ENCODE data around the gene ME3. TPM values are rescaled to one million over a fixed set of nuclear protein-coding genes. Genes with fewer than 3 reads are reported as not detected.

Gene ME3
- total RNA-seq, 1 donor from 2014 or later = 0.92 TPM

DNA sequence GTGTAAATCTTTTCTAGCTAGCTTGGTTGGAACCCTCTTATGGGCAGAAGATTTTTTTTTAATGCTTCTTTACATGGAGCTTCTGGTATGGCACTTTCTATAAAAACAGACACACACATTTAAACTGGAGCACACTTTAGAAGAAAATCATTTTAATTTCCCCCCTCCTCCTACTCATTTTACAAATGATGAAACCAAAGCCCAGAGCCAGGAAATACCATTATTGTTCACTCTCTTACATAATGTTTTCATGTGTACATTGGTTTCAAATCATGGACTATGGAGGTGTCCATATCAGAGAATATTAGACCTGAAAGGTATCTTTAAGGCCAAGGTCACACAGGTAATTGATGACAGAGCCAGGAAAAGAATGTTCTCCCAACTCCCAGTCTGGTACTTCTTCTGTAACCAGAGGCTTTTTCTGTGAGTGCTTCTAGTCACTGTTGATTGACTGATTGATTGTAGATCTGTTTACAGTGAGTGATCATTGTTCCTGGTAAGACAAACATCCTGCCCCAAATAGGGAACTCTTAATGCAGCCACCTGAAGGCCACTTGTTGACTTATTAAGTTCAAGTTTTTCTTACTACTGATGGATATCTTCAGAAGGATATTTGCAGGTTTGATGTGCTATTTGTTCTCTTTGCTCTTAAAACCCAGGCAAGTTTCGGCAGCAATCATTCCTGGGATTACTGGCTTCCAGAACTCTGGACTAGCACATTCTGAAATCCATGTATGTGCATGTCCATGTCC, 26.8 kb upstream of the ME3 start:
- no peak overlapping the region for H3K27ac Mint-ChIP-seq (ENCODE audit: unreplicated experiment)
- H3K36me3 Mint-ChIP-seq (ENCODE audit: low read depth, unreplicated experiment) = no peaks in the 10 kb centered on the region
- no peaks in the 10 kb centered on the region for H3K9me3 Mint-ChIP-seq (ENCODE audit: unreplicated experiment)
- no peaks in the 10 kb centered on the region for H3K27me3 Mint-ChIP-seq (ENCODE audit: unreplicated experiment)
- TF ChIP-seq, protein P1, sequence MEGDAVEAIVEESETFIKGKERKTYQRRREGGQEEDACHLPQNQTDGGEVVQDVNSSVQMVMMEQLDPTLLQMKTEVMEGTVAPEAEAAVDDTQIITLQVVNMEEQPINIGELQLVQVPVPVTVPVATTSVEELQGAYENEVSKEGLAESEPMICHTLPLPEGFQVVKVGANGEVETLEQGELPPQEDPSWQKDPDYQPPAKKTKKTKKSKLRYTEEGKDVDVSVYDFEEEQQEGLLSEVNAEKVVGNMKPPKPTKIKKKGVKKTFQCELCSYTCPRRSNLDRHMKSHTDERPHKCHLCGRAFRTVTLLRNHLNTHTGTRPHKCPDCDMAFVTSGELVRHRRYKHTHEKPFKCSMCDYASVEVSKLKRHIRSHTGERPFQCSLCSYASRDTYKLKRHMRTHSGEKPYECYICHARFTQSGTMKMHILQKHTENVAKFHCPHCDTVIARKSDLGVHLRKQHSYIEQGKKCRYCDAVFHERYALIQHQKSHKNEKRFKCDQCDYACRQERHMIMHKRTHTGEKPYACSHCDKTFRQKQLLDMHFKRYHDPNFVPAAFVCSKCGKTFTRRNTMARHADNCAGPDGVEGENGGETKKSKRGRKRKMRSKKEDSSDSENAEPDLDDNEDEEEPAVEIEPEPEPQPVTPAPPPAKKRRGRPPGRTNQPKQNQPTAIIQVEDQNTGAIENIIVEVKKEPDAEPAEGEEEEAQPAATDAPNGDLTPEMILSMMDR (IDR thresholded peaks at IDR 0.05; ENCODE audit: unreplicated experiment) = no peak
- no peak overlapping the region for H3K4me3 Mint-ChIP-seq (ENCODE audit: unreplicated experiment)
- H3K4me1 Mint-ChIP-seq (ENCODE audit: unreplicated experiment) = no peaks in the 10 kb centered on the region
- DNase-seq (ENCODE audit: low spot score) = no peak

DNA sequence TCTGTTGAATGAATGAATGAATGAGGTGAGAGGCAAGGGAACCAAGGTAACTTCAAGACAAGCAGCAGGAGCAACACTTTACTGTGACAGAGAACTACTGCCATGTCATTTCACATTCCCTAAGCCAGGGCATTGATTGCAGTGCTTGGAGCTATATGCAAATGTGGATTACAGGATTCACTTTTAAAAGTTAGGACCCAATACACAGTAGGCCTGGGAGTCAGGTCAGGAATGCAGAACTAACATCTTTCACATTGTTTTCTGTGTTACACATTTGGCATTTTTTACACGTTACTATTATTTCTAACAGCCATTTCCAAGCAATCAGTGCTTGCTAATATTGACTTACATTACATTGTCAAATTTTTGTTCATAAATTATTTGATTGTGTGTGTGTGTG, 26.2 kb upstream of the ME3 start:
- no peak for DNase-seq (ENCODE audit: low spot score)
- Mint-ChIP-seq H3K9me3 (ENCODE audit: unreplicated experiment) (no peaks in the 10 kb centered on the region), H3K4me1 (ENCODE audit: unreplicated experiment) (no peaks in the 10 kb centered on the region), H3K4me3 (ENCODE audit: unreplicated experiment) (no peak overlapping the region), H3K36me3 (ENCODE audit: low read depth, unreplicated experiment) (no peaks in the 10 kb centered on the region), H3K27me3 (ENCODE audit: unreplicated experiment) (no peaks in the 10 kb centered on the region), H3K27ac (ENCODE audit: unreplicated experiment) (no peak overlapping the region)
- TF ChIP-seq, protein P1 (IDR thresholded peaks at IDR 0.05; ENCODE audit: unreplicated experiment) = no peak

DNA sequence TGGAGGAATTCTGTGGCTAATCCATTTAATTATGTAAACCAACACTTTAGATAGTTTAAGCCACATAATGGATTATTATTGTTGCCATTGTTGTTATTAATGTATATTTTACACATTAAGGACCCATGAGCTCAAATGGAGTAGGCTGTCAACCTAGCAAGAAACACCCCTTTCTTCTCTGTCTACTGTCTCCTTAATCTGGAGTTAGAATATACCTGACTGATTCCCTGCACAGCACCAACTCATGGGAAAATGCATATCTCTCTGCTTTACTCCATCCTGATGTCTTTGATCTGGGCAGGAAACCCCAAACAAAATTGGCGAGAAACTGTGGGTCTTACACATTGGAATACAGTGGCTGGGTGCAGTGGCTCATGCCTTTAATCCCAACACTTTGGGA, 24.0 kb upstream of the ME3 start:
- no peaks in the 10 kb centered on the region for H3K4me1 Mint-ChIP-seq (ENCODE audit: unreplicated experiment)
- no peak for DNase-seq (ENCODE audit: low spot score)
- H3K9me3 Mint-ChIP-seq (ENCODE audit: unreplicated experiment) = no peaks in the 10 kb centered on the region
- no peak overlapping the region for H3K27ac Mint-ChIP-seq (ENCODE audit: unreplicated experiment)
- no peaks in the 10 kb centered on the region for H3K36me3 Mint-ChIP-seq (ENCODE audit: low read depth, unreplicated experiment)
- no peak overlapping the region for H3K4me3 Mint-ChIP-seq (ENCODE audit: unreplicated experiment)
- H3K27me3 Mint-ChIP-seq (ENCODE audit: unreplicated experiment) = no peaks in the 10 kb centered on the region
- TF ChIP-seq, protein P1 (IDR thresholded peaks at IDR 0.05; ENCODE audit: unreplicated experiment) = no peak

DNA sequence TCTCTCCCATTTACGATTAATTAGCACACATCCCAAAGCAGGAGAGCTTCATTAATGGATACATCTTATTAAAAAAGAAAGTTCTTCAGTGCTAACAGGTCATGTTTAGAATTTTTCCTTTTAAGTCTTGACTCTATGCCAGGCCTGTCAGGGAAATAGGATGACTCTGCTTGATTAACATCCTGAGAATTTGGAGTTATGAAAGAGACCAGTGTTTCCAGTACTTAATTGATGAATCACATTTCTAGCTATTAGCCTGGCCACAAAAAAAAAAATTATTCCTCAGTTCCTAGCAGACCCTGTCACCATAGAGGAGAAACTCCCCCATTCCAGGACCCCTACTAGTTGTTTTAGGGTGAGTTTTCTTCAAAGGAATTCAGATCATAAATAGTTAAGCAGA, 23.6 kb upstream of the ME3 start:
- Mint-ChIP-seq H3K4me3 (ENCODE audit: unreplicated experiment) (no peak overlapping the region), H3K27me3 (ENCODE audit: unreplicated experiment) (no peaks in the 10 kb centered on the region), H3K9me3 (ENCODE audit: unreplicated experiment) (no peaks in the 10 kb centered on the region), H3K27ac (ENCODE audit: unreplicated experiment) (no peak overlapping the region), H3K36me3 (ENCODE audit: low read depth, unreplicated experiment) (no peaks in the 10 kb centered on the region), H3K4me1 (ENCODE audit: unreplicated experiment) (no peaks in the 10 kb centered on the region)
- DNase-seq (ENCODE audit: low spot score) = no peak
- TF ChIP-seq, protein P1 (IDR thresholded peaks at IDR 0.05; ENCODE audit: unreplicated experiment) = no peak

DNA sequence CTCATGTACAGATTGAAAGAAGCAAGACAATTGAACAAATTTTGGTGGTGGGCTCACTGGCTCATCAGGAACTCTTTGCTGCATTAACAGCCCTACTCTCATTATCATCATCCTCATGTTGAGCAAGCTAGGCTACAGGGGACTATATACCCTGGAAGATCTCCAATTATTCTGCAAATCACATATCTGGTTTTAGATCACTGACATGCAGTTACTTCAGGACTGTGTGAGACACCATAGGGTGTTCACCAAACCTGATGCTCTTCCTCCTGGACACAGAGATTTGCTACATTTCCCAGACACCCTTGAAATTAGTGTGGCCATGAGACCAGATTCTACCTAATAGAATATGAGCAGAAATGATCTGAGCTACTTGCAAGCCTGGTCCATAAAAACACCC, 23.0 kb upstream of the ME3 start:
- H3K4me3 Mint-ChIP-seq (ENCODE audit: unreplicated experiment) = no peak overlapping the region
- no peaks in the 10 kb centered on the region for H3K4me1 Mint-ChIP-seq (ENCODE audit: unreplicated experiment)
- no peak for DNase-seq (ENCODE audit: low spot score)
- TF ChIP-seq, protein P1 (IDR thresholded peaks at IDR 0.05; ENCODE audit: unreplicated experiment) = no peak
- H3K27ac Mint-ChIP-seq (ENCODE audit: unreplicated experiment) = no peak overlapping the region
- no peaks in the 10 kb centered on the region for H3K36me3 Mint-ChIP-seq (ENCODE audit: low read depth, unreplicated experiment)
- H3K9me3 Mint-ChIP-seq (ENCODE audit: unreplicated experiment) = no peaks in the 10 kb centered on the region
- no peaks in the 10 kb centered on the region for H3K27me3 Mint-ChIP-seq (ENCODE audit: unreplicated experiment)

Data from endothelial cell (in vitro differentiated cells).